Right lobe of liver (tissue), 4 donors: Measurements from ENCODE around the gene ADNP.

Source experiments
- CTCF ChIP-seq, 4 donors: fragments of 200-600 bp in 3 of 4; fragments of 450-650 bp in 1 of 4; IDR thresholded peaks; one replicate each; pipeline versions ENCODE4 v1.5.1 to v1.8.0; 2016 to 2022; ENCODE audit warnings: antibody characterized with exemption in 4 of 4, mild to moderate bottlenecking in 2 of 4
- POLR2A ChIP-seq: fragments of 450-650 bp; IDR thresholded peaks from one replicate; pipeline ENCODE4 v1.6.1; 2017; ENCODE audit warnings: antibody characterized with exemption, mild to moderate bottlenecking
- donor health status: DM: no; HTN: no; CAD: no.
- donor health status: DM: no; HTN: no; CAD: no.
- donor health status: DM: no; HTN: yes; CAD: no.

- TF ChIP-seq POLR2A: no peak
- no peak for TF ChIP-seq CTCF (IDR thresholded peaks at IDR 0.05)
Observed at GRCh38 chr20:50915424-50915823, 15.8 kb downstream of the ADNP start.
